CD8-positive, alpha-beta memory T cell (primary cell): ENCODE data around the gene OR10C1. TPM values are rescaled to one million over a fixed set of nuclear protein-coding genes. Genes with fewer than 3 reads are reported as not detected.

ENCODE experiments used
- CTCF ChIA-PET: fragments of 350-600 bp; sonication (Branson Sonifier 250); formaldehyde crosslinking; loops from one replicate; lab custom pipeline; 2021; ENCODE audit warnings: antibody characterized with exemption; lab: Charles Lee
- POLR2A ChIA-PET: fragments of 350-600 bp; sonication (Branson Sonifier 250); formaldehyde crosslinking; loops from one replicate; lab custom pipeline; 2021; ENCODE audit warnings: antibody characterized with exemption; lab: Charles Lee
- DNase-seq, 5 donors: peaks; one replicate each; pipeline versions ENCODE4 v3.0.0 to v3.0.0-alpha.2; 2020 to 2022; ENCODE audit warnings: mixed read lengths in 1 of 5
- H3K27ac ChIP-seq: one replicate; pipeline ENCODE4 v1.7.0; 2013; ENCODE audit warnings: low read depth, mild to moderate bottlenecking, low read length, moderate library complexity
- H3K27me3 ChIP-seq: 2 replicates; pipeline ENCODE4 v1.7.0; 2013; ENCODE audit warnings: low read length, mild to moderate bottlenecking; ENCODE audit not compliant: insufficient read depth, poor library complexity, severe bottlenecking
- H3K36me3 ChIP-seq: 2 replicates; pipeline ENCODE4 v1.7.0; 2013; ENCODE audit warnings: mild to moderate bottlenecking, low read length, moderate library complexity; ENCODE audit not compliant: insufficient read depth
- H3K4me1 ChIP-seq: 2 replicates; pipeline ENCODE4 v1.7.0; 2013; ENCODE audit warnings: mild to moderate bottlenecking, low read length, moderate library complexity; ENCODE audit not compliant: insufficient read depth
- H3K4me3 ChIP-seq: 2 replicates; pipeline ENCODE4 v1.7.0; 2013; ENCODE audit warnings: mild to moderate bottlenecking, low read length
- H3K9me3 ChIP-seq: 2 replicates; pipeline ENCODE4 v1.7.0; 2013; ENCODE audit warnings: mild to moderate bottlenecking, low read length
- H3K27ac Mint-ChIP-seq, 8 donors: one replicate each; pipeline ENCODE4 v1.8.0; 2020 to 2021; ENCODE audit warnings: mixed read lengths in 8 of 8, mild to moderate bottlenecking in 6 of 8, inconsistent platforms in 3 of 8, moderate library complexity in 3 of 8
- H3K27me3 Mint-ChIP-seq, 2 donors: one replicate each; pipeline ENCODE4 v1.8.0; 2020 to 2021; ENCODE audit warnings: mixed read lengths in 2 of 2, mild to moderate bottlenecking in 1 of 2, moderate library complexity in 1 of 2
- H3K36me3 Mint-ChIP-seq, 3 donors: one replicate each; pipeline ENCODE4 v1.8.0; 2020 to 2021; ENCODE audit warnings: mixed read lengths in 3 of 3, inconsistent platforms in 1 of 3, mild to moderate bottlenecking in 1 of 3
- H3K4me1 Mint-ChIP-seq, 3 donors: one replicate each; pipeline ENCODE4 v1.8.0; 2020 to 2021; ENCODE audit warnings: mixed read lengths in 3 of 3, inconsistent platforms in 1 of 3, mild to moderate bottlenecking in 1 of 3
- H3K4me3 Mint-ChIP-seq, 7 donors: one replicate each; pipeline ENCODE4 v1.8.0; 2020 to 2021; ENCODE audit warnings: mixed read lengths in 7 of 7, mild to moderate bottlenecking in 6 of 7, moderate library complexity in 4 of 7, inconsistent platforms in 2 of 7
- H3K9me3 Mint-ChIP-seq, 5 donors: one replicate each; pipeline ENCODE4 v1.8.0; 2020 to 2022; ENCODE audit warnings: mixed read lengths in 5 of 5, mild to moderate bottlenecking in 3 of 5, moderate library complexity in 2 of 5, inconsistent platforms in 1 of 5
- polyA plus RNA-seq: library from polyadenylated mRNA; unstranded; fragments of 300-500 nt; fragmentation: Illumina TruSeq; gene quantifications from one replicate; pipeline ENCODE4 v1.2.3, GENCODE V29; 2021
- total RNA-seq, 2 experiments: library from RNA; stranded (reverse); gene quantifications; one replicate each; pipeline ENCODE4 v1.2.3, GENCODE V29; 2021

Gene OR10C1
- total and polyA plus RNA-seq, 3 experiments from 2014 or later: not detected

- CTCF ChIA-PET: no interaction called here
- H3K36me3 Mint-ChIP-seq: no peaks in the 10 kb centered on the region
These were observed 40.5 kb downstream of the OR10C1 start for GRCh38 chr6:29479560-29479959.

GRCh38 chr6:29483186-29483585 lies 44.1 kb downstream of the OR10C1 start:
- Histone ChIP-seq H3K36me3 (no peaks in the 10 kb centered on the region), H3K9me3 (no peaks in the 10 kb centered on the region), H3K4me3 (no peak overlapping the region), H3K4me1 (no peaks in the 10 kb centered on the region), H3K27me3 (no peaks in the 10 kb centered on the region), H3K27ac (no peak overlapping the region)
- Mint-ChIP-seq H3K4me3 (no peak overlapping the region), H3K9me3 (no peaks in the 10 kb centered on the region), H3K4me1 (no peaks in the 10 kb centered on the region), H3K27me3 (peaks cover 20 to 36% of the 10 kb centered on the region in 2 donors), H3K27ac (no peak overlapping the region), H3K36me3 (no peaks in the 10 kb centered on the region)
- ChIA-PET POLR2A (no interaction called here), CTCF (no interaction called here)
- DNase-seq: no peak

More at GRCh38 chr6:29479560-29479959, 40.5 kb downstream of the OR10C1 start:
- no peaks in the 10 kb centered on the region for H3K36me3 ChIP-seq
- no peaks in the 10 kb centered on the region for H3K4me1 ChIP-seq
- Mint-ChIP-seq H3K27me3 (peaks cover 9 to 28% of the 10 kb centered on the region in 2 donors), H3K4me1 (no peaks in the 10 kb centered on the region), H3K4me3 (no peak overlapping the region), H3K27ac (no peak overlapping the region), H3K9me3 (no peaks in the 10 kb centered on the region)
- DNase-seq: no peak
- no peaks in the 10 kb centered on the region for H3K9me3 ChIP-seq
- no peaks in the 10 kb centered on the region for H3K27me3 ChIP-seq
- no peak overlapping the region for H3K4me3 ChIP-seq
- POLR2A ChIA-PET: interaction anchor here (0.6 kb wide), 1 partner anchor 741 kb away, joined by 4 read pairs; no protein-coding TSS in a partner anchor
- H3K27ac ChIP-seq: no peak overlapping the region

- H3K27me3 ChIP-seq: no peaks in the 10 kb centered on the region
- no peaks in the 10 kb centered on the region for H3K36me3 ChIP-seq
- H3K27ac Mint-ChIP-seq: no peak overlapping the region
- ChIA-PET POLR2A (no interaction called here), CTCF (no interaction called here)
- H3K4me3 Mint-ChIP-seq: no peak overlapping the region
- H3K4me1 ChIP-seq: no peaks in the 10 kb centered on the region
- H3K27ac ChIP-seq: no peak overlapping the region
- no peaks in the 10 kb centered on the region for H3K9me3 Mint-ChIP-seq
- no peaks in the 10 kb centered on the region for H3K4me1 Mint-ChIP-seq
- no peak for DNase-seq
- H3K9me3 ChIP-seq: no peaks in the 10 kb centered on the region
- H3K27me3 Mint-ChIP-seq: peaks cover 20 to 36% of the 10 kb centered on the region in 2 donors
- H3K4me3 ChIP-seq: no peak overlapping the region
- H3K36me3 Mint-ChIP-seq: no peaks in the 10 kb centered on the region
These were observed 44.6 kb downstream of the OR10C1 start for GRCh38 chr6:29483735-29484134.

- no peak overlapping the region for H3K27ac Mint-ChIP-seq
- H3K4me1 Mint-ChIP-seq: no peaks in the 10 kb centered on the region
- no peaks in the 10 kb centered on the region for H3K9me3 Mint-ChIP-seq
- H3K36me3 Mint-ChIP-seq: no peaks in the 10 kb centered on the region
- ChIA-PET CTCF (no interaction called here), POLR2A (no interaction called here)
- H3K27me3 ChIP-seq: no peaks in the 10 kb centered on the region
- H3K27ac ChIP-seq: no peak overlapping the region
- H3K4me1 ChIP-seq: no peaks in the 10 kb centered on the region
- H3K4me3 Mint-ChIP-seq: no peak overlapping the region
- peaks cover 13 to 47% of the 10 kb centered on the region in 2 donors for H3K27me3 Mint-ChIP-seq
- no peak for DNase-seq
- H3K9me3 ChIP-seq: no peaks in the 10 kb centered on the region
- H3K36me3 ChIP-seq: no peaks in the 10 kb centered on the region
- no peak overlapping the region for H3K4me3 ChIP-seq
These were observed 47.5 kb downstream of the OR10C1 start for GRCh38 chr6:29486577-29486976.

- H3K4me1 Mint-ChIP-seq: no peaks in the 10 kb centered on the region
These were observed 48.0 kb downstream of the OR10C1 start for GRCh38 chr6:29487131-29487530.

GRCh38 chr6:29487660-29488059 lies 48.6 kb downstream of the OR10C1 start, which contains the start of gene MAS1L:
Gene MAS1L (minus strand): TSS chr6:29487956. CDS start chr6:29487902, 54 bp downstream.
- Mint-ChIP-seq H3K9me3 (no peaks in the 10 kb centered on the region), H3K36me3 (no peaks in the 10 kb centered on the region), H3K27me3 (peaks cover 13 to 48% of the 10 kb centered on the region in 2 donors), H3K27ac (no peak within 1 kb of the TSS), H3K4me1 (no peaks in the 10 kb centered on the region), H3K4me3 (no peak within 1 kb of the TSS)
- Histone ChIP-seq H3K4me1 (no peaks in the 10 kb centered on the region), H3K27me3 (no peaks in the 10 kb centered on the region), H3K36me3 (no peaks in the 10 kb centered on the region), H3K27ac (no peak within 1 kb of the TSS), H3K4me3 (no peak within 1 kb of the TSS), H3K9me3 (no peaks in the 10 kb centered on the region)
- no peak for DNase-seq
- POLR2A ChIA-PET: no interaction called here
- CTCF ChIA-PET: no interaction called here

More at GRCh38 chr6:29487131-29487530, 48.0 kb downstream of the OR10C1 start:
- Histone ChIP-seq H3K4me3 (no peak overlapping the region), H3K9me3 (no peaks in the 10 kb centered on the region), H3K36me3 (no peaks in the 10 kb centered on the region), H3K4me1 (no peaks in the 10 kb centered on the region), H3K27me3 (no peaks in the 10 kb centered on the region), H3K27ac (no peak overlapping the region)
- Mint-ChIP-seq H3K36me3 (no peaks in the 10 kb centered on the region), H3K27me3 (peaks cover 13 to 47% of the 10 kb centered on the region in 2 donors), H3K9me3 (no peaks in the 10 kb centered on the region), H3K27ac (no peak overlapping the region), H3K4me3 (no peak overlapping the region)
- no peak for DNase-seq
- POLR2A ChIA-PET: no interaction called here
- CTCF ChIA-PET: no interaction called here

GRCh38 chr6:29488874-29489273 lies 49.8 kb downstream of the OR10C1 start:
- DNase-seq: no peak
- H3K4me1 Mint-ChIP-seq: no peaks in the 10 kb centered on the region

GRCh38 chr6:29489286-29489685 lies 50.2 kb downstream of the OR10C1 start:
- no peaks in the 10 kb centered on the region for H3K4me1 Mint-ChIP-seq
- H3K9me3 Mint-ChIP-seq: no peaks in the 10 kb centered on the region
- ChIA-PET CTCF (no interaction called here), POLR2A (no interaction called here)
- H3K9me3 ChIP-seq: no peaks in the 10 kb centered on the region
- H3K4me1 ChIP-seq: no peaks in the 10 kb centered on the region
- H3K4me3 Mint-ChIP-seq: no peak overlapping the region
- no peak overlapping the region for H3K27ac Mint-ChIP-seq
- no peak overlapping the region for H3K27ac ChIP-seq
- H3K36me3 Mint-ChIP-seq: no peaks in the 10 kb centered on the region
- no peak for DNase-seq
- H3K4me3 ChIP-seq: no peak overlapping the region
- no peaks in the 10 kb centered on the region for H3K36me3 ChIP-seq
- H3K27me3 Mint-ChIP-seq: peaks cover 12 to 41% of the 10 kb centered on the region in 2 donors
- no peaks in the 10 kb centered on the region for H3K27me3 ChIP-seq

More at GRCh38 chr6:29488874-29489273, 49.8 kb downstream of the OR10C1 start:
- no peak overlapping the region for H3K27ac Mint-ChIP-seq
- Histone ChIP-seq H3K4me3 (no peak overlapping the region), H3K4me1 (no peaks in the 10 kb centered on the region), H3K36me3 (no peaks in the 10 kb centered on the region), H3K27me3 (no peaks in the 10 kb centered on the region), H3K27ac (no peak overlapping the region), H3K9me3 (no peaks in the 10 kb centered on the region)
- no peaks in the 10 kb centered on the region for H3K9me3 Mint-ChIP-seq
- ChIA-PET POLR2A (no interaction called here), CTCF (no interaction called here)
- H3K27me3 Mint-ChIP-seq: peaks cover 12 to 45% of the 10 kb centered on the region in 2 donors
- H3K36me3 Mint-ChIP-seq: no peaks in the 10 kb centered on the region
- no peak overlapping the region for H3K4me3 Mint-ChIP-seq
